GM10248 (cell line): ENCODE results near the gene SLC10A7.

ENCODE experiments used
- CTCF ChIA-PET: fragments of 300-600 bp; sonication (Branson Sonifier 250); formaldehyde crosslinking; extraction: SDS; loops from one replicate; lab custom pipeline; 2021; ENCODE audit warnings: antibody characterized with exemption; lab: Yijun Ruan, JAX
- POLR2A ChIA-PET: fragments of 350-650 bp; sonication (Branson Sonifier 250); formaldehyde crosslinking; extraction: SDS; loops from one replicate; lab custom pipeline; 2020; ENCODE audit warnings: antibody characterized with exemption; lab: Yijun Ruan, JAX
- DNase-seq: peaks from one replicate; pipeline ENCODE4 v3.0.0; 2012; ENCODE audit errors: extremely low spot score
- TF ChIP-seq, protein P1 (sequence below): IDR thresholded peaks from 2 replicates; pipeline ENCODE4 v1.5.1; 2012; ENCODE audit warnings: mild to moderate bottlenecking, low read depth; ENCODE audit errors: extremely low read depth, missing control alignments, control extremely low read depth

SLC10A7 gene

DNA sequence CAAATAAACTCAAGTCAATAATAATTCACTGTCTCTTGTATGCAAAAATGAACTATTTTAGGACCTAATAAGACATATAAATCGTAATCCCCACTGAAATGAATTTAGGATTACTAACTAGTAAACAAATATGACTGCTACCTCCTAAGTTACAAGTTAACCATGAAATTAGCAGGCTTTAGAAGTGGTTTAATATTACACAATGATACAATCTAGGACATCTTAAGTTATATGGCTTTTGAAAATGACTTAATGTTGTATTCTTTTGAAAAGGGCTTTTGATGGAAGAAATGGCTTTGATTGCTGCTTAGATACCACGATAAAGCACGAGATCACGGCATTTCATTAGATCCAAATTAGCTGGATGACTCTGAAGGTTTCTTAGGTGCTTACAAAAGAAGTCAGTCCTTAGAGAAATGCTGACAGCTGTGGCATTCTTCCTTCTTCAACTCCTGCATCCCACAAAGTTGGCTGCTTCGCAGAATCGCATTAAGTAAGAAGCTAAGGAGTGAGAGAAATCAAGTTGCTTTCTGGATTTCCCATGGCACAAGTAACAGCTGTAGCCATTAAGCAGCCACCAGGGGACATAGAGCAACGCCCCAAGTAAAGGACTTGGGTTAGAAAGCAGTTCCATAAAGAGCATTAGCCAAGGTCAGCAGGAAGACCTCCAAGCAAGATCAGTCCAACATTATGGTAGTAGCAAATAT lies 6.9 kb downstream of the SLC10A7 start:
- ChIA-PET CTCF (no interaction called here), POLR2A (no interaction called here)
- no peak for DNase-seq
- TF ChIP-seq, protein P1, sequence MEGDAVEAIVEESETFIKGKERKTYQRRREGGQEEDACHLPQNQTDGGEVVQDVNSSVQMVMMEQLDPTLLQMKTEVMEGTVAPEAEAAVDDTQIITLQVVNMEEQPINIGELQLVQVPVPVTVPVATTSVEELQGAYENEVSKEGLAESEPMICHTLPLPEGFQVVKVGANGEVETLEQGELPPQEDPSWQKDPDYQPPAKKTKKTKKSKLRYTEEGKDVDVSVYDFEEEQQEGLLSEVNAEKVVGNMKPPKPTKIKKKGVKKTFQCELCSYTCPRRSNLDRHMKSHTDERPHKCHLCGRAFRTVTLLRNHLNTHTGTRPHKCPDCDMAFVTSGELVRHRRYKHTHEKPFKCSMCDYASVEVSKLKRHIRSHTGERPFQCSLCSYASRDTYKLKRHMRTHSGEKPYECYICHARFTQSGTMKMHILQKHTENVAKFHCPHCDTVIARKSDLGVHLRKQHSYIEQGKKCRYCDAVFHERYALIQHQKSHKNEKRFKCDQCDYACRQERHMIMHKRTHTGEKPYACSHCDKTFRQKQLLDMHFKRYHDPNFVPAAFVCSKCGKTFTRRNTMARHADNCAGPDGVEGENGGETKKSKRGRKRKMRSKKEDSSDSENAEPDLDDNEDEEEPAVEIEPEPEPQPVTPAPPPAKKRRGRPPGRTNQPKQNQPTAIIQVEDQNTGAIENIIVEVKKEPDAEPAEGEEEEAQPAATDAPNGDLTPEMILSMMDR = no peak

DNA sequence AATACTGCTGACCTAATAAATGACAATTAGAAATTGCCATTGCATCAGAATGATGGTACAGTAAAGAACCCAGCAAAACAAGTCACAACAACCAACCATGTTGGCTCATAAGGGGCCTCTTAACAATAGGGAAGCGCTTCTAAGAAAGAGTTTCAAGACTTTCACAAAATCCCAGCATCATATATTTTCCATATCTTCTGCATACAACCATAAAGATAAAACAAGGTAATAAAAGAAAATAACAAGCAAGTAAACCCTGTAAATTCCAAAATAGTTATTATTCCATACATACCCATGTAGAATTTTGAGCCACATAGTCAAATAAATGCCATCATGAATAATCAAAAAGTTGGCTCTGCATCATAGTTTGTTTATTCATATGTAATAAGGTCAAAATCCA lies 8.2 kb downstream of the SLC10A7 start:
- no peak for DNase-seq
- CTCF ChIA-PET = no interaction called here
- TF ChIP-seq, protein P1 = no peak
- POLR2A ChIA-PET = no interaction called here

DNA sequence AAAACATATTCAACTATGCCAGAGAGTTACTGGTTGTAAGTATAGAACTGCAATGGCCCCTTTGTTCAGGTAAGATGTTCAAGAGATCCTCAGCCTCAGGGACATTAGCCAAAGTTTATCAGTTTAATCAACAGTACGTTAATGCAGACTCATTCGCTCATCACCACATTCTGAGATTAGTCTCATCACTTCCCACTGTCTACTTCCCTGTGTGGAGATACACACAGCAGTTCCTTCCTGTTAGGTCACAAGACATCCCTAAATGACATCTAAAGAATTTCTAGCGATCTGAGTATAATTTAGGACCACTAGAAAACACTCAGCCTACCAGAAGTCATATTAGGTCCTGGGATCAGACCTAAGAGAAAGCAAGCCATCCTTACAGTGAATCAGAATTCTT lies 10.4 kb downstream of the SLC10A7 start:
- ChIA-PET POLR2A (no interaction called here), CTCF (no interaction called here)
- TF ChIP-seq, protein P1 = no peak
- no peak for DNase-seq

DNA sequence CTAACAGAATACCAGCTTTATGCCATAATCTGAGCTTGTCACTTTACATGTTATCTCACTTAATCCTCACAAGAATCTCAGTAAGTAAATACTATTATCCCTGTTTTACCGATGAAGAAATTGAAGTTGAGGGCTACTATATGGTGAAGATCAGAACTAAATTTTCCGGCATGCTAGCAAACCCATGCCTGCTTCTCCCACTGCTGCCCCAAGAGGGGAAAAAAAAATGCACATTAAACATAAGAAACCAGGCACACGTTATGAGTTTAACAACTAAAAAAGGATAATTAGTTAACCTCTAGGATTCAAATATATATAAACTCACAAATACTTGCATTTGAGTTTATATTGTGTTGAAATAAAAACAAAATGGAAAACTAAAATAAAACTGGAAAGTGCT lies 10.8 kb downstream of the SLC10A7 start:
- CTCF ChIA-PET = interaction anchor here (0.7 to 1.0 kb wide), 2 partner anchors 9 to 11 kb away, joined by 3 read pairs; partner anchors contain the start of gene SLC10A7
- POLR2A ChIA-PET = no interaction called here
- DNase-seq = no peak
- TF ChIP-seq, protein P1 = no peak

DNA sequence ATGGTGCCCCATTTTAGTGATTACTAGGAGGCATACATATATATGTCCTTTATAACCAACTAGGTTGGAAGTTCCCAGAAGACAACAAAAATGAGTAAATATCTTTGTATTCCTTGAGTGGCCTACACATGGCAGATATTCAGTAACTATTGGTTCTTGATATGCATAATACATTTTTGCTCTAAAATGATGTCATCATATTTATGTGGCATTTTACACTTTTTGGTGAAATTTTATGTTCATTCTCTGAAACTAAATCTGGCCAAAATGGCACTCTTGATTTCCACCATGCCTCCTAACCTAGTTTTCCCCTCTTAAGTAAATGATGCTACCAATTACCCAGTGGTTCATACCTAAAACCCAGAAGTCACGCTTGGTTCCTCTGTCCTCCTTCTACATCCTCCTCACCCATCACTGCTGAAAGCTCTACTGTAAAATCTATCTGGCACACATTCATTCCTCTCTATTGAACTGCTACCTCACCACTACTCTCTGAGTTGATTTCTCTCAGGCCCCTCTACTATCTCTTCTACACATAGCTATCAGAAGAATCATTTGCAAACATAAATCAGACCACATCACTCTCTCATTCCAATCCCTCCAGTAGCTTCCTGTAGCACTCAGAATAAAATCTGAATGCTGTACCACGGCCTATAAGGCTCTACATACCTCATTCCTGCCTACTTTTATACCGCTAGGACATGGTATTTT lies 13.4 kb downstream of the SLC10A7 start:
- ChIA-PET POLR2A (no interaction called here), CTCF (no interaction called here)
- TF ChIP-seq, protein P1 = no peak
- no peak for DNase-seq

DNA sequence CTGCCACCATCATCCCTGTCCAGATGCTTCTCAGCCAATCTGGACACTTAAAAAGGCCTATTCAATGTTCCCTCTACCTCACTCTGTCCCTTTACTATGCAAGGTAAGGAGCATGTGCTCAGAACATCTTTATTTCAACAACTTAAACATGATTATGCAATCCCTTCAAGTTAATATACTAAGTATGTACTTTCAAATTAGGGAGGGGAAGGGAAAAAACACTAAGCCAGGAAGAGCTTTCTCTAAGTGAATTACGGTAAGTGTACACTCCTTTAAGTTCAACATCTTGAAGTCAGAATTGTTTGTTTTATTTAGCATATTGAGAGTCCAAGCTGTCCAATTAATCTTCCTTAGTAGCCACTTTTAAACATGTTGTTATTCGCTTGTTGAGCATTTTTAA lies 14.1 kb downstream of the SLC10A7 start:
- POLR2A ChIA-PET = no interaction called here
- TF ChIP-seq, protein P1 = no peak
- DNase-seq = no peak
- CTCF ChIA-PET = no interaction called here
